NCI-H2171 (cell line): ENCODE data around the gene IPP.
"Not testable (repeated sequence)": the region's sequence is repeated elsewhere in the genome, so short reads cannot be mapped to it uniquely, and the experiment has no call there.

Experiments
- DNase-seq: peaks from one replicate; lab custom pipeline; 2025; lab: John Stamatoyannopoulos, UW

Gene IPP

DNA sequence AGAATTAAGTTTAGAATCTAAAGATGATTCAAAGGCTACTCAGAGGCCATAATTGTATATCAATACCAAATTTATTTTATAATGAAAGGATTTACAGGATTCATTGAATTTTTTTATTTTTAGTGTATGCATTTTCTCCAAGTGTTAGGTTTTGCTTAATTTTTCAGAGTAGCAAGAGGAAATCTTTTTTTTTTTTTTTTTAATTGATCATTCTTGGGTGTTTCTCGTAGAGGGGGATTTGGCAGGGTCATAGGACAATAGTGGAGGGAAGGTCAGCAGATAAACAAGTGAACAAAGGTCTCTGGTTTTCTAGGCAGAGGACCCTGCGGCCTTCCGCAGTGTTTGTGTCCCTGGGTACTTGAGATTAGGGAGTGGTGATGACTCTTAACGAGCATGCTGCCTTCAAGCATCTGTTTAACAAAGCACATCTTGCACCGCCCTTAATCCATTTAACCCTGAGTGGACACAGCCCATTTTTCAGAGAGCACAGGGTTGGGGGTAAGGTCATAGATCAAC is 10.8 kb downstream of the IPP start:
- not testable (repeated sequence) for DNase-seq

- no peak for DNase-seq
Measured at GRCh38 chr1:45739137-45739536, 11.3 kb downstream of the IPP start.

DNA sequence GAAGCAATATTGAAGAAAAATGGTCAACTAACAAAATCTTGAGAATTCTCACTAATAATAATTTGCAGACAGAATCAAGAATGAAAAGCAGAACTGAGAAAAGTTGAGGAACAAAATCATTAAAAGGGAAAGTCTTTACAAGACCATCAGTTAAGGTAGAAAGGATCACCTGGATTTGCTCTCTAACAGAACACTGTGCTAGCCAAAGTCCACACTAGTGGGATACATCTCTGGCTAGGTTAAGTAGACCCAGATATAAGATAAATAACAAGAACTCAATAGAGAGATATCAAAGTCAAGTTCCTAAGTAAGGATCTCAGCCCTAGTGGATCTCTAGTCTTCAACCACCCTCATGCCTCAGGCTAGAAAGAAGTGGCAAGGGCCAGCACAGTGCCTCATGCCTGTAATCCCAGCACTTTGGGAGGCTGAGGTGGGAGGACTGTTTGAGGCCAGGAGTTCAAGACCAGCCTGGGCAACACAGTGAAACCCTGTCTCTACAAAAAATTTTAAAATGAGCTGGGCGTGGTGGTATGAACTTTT is 19.6 kb downstream of the IPP start:
- no peak for DNase-seq

DNA sequence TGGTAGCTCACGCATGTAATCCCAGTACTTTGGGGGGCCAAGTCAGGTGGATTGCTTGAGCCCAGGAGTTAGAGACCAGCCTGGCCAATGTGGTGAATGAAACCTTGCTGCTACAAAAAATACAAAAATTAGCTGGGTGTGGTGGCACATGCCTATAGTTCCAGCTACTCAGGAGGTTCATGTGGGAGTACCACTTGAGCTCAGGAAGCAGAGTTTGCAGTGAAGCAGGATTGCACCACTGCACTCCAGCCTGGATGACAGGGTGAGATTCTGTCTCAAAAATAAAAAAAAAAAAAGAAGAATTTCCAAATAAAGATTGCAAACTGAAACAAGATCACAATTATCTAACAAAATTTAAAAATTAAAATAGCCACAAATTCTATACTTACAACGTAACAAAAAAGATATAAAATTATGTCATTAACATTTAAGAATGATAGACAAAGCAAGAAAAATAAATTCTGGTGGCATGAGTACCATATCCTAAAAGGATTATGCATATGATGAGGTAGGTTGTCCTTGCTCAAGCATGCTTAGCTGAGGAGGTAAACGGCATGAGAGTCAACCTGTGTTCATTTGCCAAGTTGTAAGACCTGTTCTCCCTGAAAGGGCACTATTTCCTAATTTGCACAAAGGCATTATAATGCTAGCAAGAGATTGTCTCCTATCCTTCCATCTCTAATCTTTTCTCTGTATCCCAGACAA is 20.2 kb downstream of the IPP start:
- DNase-seq = no peak

- DNase-seq = not testable (repeated sequence)
Measured at GRCh38 chr1:45726007-45726406, 24.4 kb downstream of the IPP start.

DNA sequence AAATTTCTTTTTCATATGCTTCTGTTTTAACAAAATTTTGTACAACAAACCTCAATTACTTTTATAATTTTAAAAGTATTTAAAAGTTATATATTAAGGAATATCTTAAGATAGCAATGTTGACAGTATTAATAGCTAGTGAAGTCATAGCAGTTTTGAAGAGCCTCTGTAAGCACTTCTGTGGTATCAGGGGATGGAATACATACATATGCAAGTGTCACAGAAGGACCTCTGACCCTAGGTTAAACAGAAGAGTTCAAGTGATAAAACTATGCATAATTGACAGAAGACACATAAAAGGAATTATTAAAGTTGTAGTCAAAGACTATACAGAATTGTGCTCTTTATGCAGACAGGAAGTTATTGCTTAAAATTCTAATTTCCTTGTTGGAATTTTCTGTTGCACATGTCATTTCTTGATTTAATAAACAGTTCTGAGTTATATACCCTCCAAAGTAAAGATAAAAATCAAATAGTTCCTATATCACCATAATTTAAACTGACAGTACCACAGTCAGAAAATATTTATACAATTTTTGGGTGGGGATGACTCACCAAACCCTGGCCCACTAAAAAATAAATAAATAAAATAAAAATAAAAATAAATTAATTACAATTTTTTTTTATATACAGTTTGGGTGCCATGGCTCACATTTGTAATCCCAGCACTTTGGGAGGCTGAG is 27.1 kb downstream of the IPP start:
- DNase-seq = no peak

DNA sequence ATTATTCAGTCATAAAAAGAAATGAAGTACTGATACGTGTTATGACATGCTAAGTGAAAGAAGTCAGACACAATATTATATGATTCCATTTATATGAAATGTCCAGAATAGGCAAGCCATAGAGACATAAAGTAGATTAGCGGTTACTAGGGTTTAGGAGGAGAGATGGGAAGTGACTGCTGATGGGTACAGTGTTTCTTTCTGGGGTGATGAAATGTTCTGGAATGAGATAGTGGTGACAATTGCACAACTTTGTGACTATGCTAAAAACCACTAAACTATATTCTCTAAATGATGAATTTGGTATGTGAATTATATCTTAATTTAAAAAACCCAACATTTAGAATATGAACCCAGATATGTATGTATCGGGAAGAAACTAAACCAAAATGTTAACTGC is 27.6 kb downstream of the IPP start:
- DNase-seq = no peak

DNA sequence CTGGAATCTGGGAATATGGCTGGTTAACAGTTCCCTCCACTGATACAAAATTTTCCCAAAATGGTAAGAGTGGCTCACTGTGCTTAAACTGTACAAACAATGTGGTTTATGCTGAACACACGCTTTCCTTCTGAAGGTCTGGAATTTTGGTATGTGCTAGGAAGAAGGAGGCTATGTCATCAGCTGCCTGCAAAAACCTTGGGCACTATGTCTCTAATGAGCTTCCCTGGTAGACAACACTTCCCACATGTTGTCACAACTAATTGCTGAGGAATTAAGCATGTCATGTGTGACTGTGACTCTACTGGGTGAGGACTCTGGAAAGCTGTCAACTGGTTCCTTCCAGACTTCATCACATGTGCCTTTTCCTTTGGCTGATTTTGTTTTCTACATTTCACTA is 29.2 kb downstream of the IPP start:
- no peak for DNase-seq

- no peak for DNase-seq
Measured at GRCh38 chr1:45718289-45718688, 32.2 kb downstream of the IPP start.

GRCh38 chr1:45717386-45717785 is 33.1 kb downstream of the IPP start:
- not testable (repeated sequence) for DNase-seq

- no peak for DNase-seq
Measured at GRCh38 chr1:45716700-45717099, 33.8 kb downstream of the IPP start.

- DNase-seq = no peak
Measured at GRCh38 chr1:45713711-45714110, 36.7 kb downstream of the IPP start.

DNA sequence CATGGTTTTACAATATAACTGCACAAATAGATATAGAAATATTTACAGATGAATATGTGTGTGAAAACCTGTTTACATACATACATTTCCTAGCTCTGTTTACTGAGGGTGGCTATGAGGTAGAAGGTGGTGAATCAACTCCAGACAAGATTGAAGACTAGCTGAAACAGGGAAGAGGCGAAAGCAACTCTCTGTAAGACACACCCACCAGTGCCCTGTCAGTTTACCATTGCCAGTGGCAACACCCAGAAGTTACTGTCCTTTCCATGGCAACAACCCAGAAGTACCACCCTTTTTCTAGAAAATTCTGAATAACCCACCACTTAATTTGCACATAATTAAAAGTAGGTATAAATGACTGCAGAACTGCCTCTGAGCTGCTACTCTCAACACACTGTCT is 45.8 kb downstream of the IPP start:
- DNase-seq = no peak

DNA sequence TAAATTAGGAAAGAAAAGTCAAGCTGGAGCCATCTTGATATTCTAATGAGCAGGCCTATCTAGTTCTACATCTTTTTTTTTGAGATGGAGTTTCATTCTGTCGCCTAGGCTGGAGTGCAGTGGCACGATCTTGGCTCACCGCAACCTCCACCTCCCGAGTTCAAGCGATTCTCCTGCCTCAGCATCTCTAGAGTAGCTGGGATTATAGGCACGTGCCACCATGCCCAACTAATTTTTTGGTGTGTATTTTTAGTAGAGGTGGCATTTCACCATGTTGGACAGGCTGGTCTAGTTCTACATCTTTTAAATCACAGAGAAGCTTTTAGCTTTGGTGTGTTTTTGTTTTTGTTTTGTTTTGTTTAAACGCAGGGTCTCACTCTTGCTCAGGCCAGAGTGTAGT is 55.6 kb downstream of the IPP start:
- DNase-seq = no peak

GRCh38 chr1:45693811-45694210 is 56.6 kb downstream of the IPP start:
- not testable (repeated sequence) for DNase-seq

DNA sequence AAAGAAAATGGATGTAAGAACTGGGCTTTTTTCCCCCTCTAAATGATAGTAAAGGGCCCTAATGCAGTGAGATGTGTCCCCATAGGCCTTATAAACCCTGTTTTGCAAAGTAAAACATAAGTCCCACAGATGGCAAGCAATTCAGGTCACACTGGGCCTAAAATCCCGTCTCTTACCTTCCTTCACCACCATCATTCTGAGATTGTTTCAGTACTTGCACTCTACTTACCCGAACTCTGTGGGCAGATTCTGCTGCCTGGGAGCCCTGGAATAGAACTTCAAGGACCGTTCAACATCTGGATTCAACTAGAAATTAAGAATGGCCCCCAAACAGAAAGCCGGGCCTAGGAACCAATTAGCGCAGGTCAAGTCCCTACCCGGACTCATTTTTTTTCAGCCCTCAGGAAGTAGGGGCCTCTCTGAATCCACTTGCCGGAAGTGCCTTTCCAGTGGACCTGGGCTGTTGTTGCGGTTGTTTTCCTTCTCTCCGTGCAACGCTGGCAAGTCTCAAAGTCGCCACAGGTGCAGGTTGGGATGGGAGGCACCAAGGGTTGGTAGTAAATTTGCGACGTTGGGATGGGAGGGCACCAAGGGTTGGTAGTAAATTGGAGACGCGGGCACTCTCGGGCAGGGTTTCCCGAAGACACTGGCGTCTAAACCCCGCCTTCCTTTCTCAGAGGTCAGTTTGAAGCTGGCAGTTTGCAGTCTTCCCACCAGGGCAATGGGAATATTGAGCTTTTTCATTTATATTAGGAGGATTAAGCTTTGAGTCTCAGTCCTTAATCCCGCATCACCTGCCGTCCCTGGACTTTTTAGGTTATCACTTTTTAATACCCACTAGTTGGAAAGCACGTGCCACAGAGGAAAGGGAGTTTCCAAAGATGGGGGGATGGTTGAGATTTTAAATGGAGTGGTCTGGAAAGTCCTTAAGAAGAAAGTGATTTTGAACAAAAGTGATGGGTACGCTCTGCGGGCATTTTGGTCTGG is 62.4 kb downstream of the IPP start, which contains the start of gene TMEM69:
TSS of gene TMEM69 (plus strand) at position 428 of the 987 bp plus-strand sequence. CDS start 2,888 bp downstream, outside the sequence.
- DNase-seq = peak; percentile 82

GRCh38 chr1:45687014-45687753 is 63.3 kb downstream of the IPP start:
- DNase-seq = peak; percentile 97

DNA sequence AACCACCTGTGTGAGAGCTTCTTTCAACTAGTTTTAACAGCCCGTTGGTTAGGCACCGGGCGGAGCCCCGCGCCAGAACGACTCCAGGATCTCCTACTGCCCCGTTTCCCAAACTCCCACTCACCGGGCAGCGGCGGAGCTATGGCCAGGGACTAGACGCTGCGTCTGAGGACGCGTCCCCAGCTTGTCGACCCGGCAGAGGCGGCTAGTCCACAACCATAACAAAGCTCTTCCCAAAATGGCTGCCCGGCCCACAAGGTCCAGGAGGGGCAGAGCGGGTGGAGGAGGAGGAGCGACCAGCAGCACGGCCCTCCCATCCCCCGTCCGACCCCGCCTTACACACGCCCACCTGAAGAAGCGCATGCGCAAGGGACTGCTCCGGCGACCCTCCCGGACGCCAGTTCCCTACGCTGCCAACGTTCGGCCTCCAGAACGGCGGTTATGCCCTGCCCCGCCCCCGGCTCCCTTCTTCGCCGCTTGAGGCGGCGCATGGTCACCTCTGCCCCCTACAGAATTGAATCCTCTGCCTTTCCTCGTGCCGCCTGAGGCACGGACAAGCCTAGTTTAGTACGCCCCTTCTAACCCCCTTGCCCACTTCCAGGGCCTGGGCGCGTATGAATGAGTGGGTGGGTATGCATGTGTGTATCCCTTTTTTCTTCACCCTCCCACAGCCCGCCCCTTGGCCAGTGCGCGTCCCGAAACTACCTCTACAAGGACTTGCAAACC is 64.0 kb downstream of the IPP start, which contains the start of gene GPBP1L1:
TSS of gene GPBP1L1 (minus strand) at position 246 of the 726 bp plus-strand sequence. CDS start 27,446 bp downstream, outside the sequence.
- DNase-seq = peak; percentile 97

- DNase-seq = peak; percentile 34
Measured at GRCh38 chr1:45686015-45686287, 64.5 kb downstream of the IPP start.

GRCh38 chr1:45685308-45686014 is 65.0 kb downstream of the IPP start:
- DNase-seq = no peak
